ENCODE results near the gene HOXA11.

DNA sequence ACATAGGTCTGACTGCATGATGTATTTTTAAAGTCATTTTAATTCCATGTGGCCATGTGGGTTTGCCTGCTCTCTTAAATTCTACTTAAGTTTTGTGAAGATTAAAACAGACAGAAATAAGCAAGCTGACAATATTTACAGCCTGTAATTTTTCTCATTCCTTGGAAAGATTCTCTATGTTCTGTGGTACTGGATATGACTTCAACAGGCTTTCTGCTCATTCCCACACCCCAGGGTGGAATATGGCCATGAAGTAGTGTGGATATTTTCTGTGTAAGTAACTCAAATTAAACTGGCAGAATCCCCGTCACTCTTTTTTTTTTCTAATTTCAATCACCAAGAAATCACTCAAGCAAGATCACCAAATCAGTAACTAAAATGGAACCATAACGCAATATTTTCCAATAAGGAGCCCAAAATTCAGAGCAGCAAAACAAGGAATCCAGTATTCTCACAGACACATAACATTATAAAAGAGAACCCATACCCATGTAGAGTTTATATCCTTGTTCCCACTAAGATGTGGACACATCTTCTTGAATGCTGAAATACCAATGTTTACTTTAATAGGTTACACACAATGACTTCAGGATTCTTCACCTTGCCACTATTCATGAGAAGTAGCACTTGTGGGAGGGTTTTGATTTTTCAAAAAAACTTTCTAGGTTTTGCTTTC lies 47.3 kb downstream of the HOXA11 start:
- TF ChIP-seq CTCF (IDR thresholded peaks at IDR 0.05) (no peak), SIN3A (IDR thresholded peaks at IDR 0.05; ENCODE audit: borderline replicate concordance, low read depth, low read length) (no peak), ZBTB33 (IDR thresholded peaks at IDR 0.05; ENCODE audit: borderline replicate concordance, low read depth) (no peak), EP300 (IDR thresholded peaks at IDR 0.05; ENCODE audit: borderline replicate concordance in 1 of 2, low read depth in 1 of 2, low read length in 1 of 2) (no peak)
